ENCODE results near the gene PIM2.

PIM2 gene

DNA sequence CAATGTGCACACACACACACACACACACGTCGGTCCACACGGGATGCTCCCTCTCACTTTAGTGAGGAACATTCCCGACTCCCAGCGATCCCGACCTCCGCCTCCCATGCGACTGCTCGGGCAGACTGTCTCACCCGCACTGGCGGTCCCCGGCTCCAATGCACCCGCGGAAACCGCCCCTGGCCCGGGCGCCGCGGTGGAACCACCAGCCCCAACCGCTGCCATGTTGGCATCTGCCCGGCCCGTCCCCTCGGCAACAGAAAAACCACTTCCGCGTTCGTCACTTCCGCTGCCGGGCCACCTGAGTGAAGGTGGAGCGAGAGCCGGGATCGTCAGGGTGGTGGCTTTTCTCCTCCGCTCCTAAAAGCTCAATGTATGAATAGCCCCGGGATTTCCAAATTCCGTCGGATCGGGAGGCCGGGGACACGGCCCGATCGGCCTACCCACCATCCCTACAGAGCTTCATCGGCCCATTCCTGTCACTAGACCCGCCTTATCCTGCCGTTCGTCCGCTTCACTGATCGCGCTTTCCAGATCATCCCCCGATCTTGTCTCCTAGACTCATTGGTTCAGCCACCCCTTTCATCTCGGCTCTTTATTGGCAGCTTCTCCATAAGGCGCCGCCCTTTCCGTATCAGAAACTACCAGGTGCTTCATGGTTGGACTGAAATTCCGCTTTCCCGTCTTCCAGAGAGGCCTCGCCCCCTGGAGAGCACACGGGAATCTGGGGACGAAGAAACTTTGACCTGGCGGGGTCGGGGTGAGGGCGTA lies 7.2 kb downstream of the PIM2 start, which contains the start of gene SLC35A2:
SLC35A2 (minus strand) TSS at position 235 of the 771 bp plus-strand sequence; CDS start at position 225, 10 bp downstream.
- TF ChIP-seq POLR2AphosphoS5 (IDR thresholded peaks at IDR 0.05; ENCODE audit: low read depth, low read length): peak; percentile 74
- peak; percentile 61; the same call in 1 of the 2 replicates for TF ChIP-seq TAF1 (IDR thresholded peaks at IDR 0.05; ENCODE audit: borderline replicate concordance, insufficient read depth, low read length)
- no peak for TF ChIP-seq FOXP2 (optimal IDR thresholded peaks at IDR 0.05; ENCODE audit: borderline replicate concordance, extremely low read depth, extremely low read length, insufficient read depth)
- TF ChIP-seq, protein P1, sequence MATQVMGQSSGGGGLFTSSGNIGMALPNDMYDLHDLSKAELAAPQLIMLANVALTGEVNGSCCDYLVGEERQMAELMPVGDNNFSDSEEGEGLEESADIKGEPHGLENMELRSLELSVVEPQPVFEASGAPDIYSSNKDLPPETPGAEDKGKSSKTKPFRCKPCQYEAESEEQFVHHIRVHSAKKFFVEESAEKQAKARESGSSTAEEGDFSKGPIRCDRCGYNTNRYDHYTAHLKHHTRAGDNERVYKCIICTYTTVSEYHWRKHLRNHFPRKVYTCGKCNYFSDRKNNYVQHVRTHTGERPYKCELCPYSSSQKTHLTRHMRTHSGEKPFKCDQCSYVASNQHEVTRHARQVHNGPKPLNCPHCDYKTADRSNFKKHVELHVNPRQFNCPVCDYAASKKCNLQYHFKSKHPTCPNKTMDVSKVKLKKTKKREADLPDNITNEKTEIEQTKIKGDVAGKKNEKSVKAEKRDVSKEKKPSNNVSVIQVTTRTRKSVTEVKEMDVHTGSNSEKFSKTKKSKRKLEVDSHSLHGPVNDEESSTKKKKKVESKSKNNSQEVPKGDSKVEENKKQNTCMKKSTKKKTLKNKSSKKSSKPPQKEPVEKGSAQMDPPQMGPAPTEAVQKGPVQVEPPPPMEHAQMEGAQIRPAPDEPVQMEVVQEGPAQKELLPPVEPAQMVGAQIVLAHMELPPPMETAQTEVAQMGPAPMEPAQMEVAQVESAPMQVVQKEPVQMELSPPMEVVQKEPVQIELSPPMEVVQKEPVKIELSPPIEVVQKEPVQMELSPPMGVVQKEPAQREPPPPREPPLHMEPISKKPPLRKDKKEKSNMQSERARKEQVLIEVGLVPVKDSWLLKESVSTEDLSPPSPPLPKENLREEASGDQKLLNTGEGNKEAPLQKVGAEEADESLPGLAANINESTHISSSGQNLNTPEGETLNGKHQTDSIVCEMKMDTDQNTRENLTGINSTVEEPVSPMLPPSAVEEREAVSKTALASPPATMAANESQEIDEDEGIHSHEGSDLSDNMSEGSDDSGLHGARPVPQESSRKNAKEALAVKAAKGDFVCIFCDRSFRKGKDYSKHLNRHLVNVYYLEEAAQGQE (IDR thresholded peaks at IDR 0.05; ENCODE audit: insufficient read depth in 1 of 2, low read depth in 2 of 2, low read length in 2 of 2): no peak
- peak; percentile 24; the same call in 1 of the 2 replicates for TF ChIP-seq SIN3A (IDR thresholded peaks at IDR 0.05; ENCODE audit: borderline replicate concordance, insufficient read depth, low read length)

DNA sequence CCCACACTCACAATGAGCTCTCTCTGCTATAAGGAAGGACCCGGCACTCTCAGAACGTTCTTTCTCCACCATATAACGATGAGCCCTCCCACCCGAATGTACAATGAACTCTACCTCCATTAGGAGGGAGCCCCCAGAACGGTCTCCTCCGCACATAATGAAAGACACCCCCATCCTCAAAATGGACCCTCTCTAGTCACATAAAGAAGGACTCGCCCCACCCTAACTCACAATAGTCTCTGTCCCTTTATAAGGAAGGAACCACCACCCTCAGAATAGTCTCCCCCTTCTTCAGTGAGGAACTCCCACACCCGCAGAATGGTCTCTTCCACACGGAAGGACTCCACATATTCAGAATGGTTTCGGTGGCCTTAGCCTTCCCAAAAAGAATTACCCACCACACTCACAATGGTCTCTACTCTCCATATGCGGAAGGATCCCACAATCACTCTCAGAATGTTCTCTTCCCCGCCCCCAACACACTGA lies 7.9 kb downstream of the PIM2 start:
- no peak for TF ChIP-seq SIN3A (IDR thresholded peaks at IDR 0.05; ENCODE audit: borderline replicate concordance, insufficient read depth, low read length)
- TF ChIP-seq POLR2AphosphoS5 (IDR thresholded peaks at IDR 0.05; ENCODE audit: low read depth, low read length): no peak
- no peak for TF ChIP-seq FOXP2 (optimal IDR thresholded peaks at IDR 0.05; ENCODE audit: borderline replicate concordance, extremely low read depth, extremely low read length, insufficient read depth)
- no peak for TF ChIP-seq TAF1 (IDR thresholded peaks at IDR 0.05; ENCODE audit: borderline replicate concordance, insufficient read depth, low read length)
- TF ChIP-seq, protein P1 (IDR thresholded peaks at IDR 0.05; ENCODE audit: insufficient read depth in 1 of 2, low read depth in 2 of 2, low read length in 2 of 2): no peak

DNA sequence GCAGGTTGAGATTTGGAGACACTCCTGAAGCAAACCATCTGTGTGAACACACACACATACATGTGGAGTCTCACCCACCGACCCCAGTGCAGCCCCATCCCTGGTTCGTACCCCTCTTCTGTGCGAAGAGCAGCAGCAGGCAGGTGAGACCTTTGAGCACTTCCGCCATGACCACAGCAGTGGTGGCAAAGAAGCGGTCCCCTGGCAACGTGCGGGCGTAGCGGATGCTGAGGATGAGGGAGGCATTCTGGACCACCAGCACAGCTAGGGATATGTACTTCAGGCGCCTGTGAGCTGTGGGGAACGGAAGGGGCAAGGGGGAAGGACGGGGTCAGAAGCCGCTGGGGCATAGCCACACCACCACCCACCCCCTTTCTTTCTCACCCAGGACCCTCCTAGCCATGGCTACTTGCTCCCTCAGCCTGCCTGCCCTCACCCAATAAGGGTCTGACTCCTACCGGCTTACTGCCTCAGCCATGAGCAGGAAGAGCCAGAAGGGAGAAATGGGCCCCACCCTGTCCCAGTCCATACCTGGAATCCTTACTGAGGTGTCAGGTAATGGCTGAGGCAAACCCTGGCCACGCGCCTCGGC lies 9.0 kb downstream of the PIM2 start:
- TF ChIP-seq, protein P1 (IDR thresholded peaks at IDR 0.05; ENCODE audit: insufficient read depth in 1 of 2, low read depth in 2 of 2, low read length in 2 of 2): no peak
- TF ChIP-seq FOXP2 (optimal IDR thresholded peaks at IDR 0.05; ENCODE audit: borderline replicate concordance, extremely low read depth, extremely low read length, insufficient read depth) (no peak), TAF1 (IDR thresholded peaks at IDR 0.05; ENCODE audit: borderline replicate concordance, insufficient read depth, low read length) (no peak), SIN3A (IDR thresholded peaks at IDR 0.05; ENCODE audit: borderline replicate concordance, insufficient read depth, low read length) (no peak), POLR2AphosphoS5 (IDR thresholded peaks at IDR 0.05; ENCODE audit: low read depth, low read length) (no peak)

DNA sequence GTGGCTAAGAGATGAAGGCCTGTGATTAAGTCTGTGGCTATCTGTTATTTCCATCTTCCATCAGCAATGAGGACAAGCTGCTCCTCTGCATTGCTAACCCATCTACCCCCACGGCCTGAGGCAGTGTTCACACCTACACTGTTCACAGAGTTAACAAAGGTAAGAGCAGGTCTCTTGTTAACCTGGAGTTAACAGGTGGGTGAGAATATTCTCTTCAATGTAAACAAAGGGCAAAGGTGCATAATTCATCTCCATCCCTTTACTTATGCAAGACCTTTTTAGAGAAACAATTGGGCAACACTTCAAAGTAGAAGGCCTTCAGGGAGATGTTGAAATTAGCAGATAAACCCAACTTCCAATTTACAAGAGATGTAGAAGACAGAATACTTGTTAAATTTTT lies 10.2 kb downstream of the PIM2 start:
- TF ChIP-seq POLR2AphosphoS5 (IDR thresholded peaks at IDR 0.05; ENCODE audit: low read depth, low read length) (no peak), SIN3A (IDR thresholded peaks at IDR 0.05; ENCODE audit: borderline replicate concordance, insufficient read depth, low read length) (no peak), FOXP2 (optimal IDR thresholded peaks at IDR 0.05; ENCODE audit: borderline replicate concordance, extremely low read depth, extremely low read length, insufficient read depth) (no peak), TAF1 (IDR thresholded peaks at IDR 0.05; ENCODE audit: borderline replicate concordance, insufficient read depth, low read length) (no peak)
- TF ChIP-seq, protein P1 (IDR thresholded peaks at IDR 0.05; ENCODE audit: insufficient read depth in 1 of 2, low read depth in 2 of 2, low read length in 2 of 2): no peak

Data from PFSK-1 (cell line).